GM19467 (cell line): ENCODE data around the gene NOP14.
"Not testable (repeated sequence)": the region's sequence is repeated elsewhere in the genome, so short reads cannot be mapped to it uniquely, and the experiment has no call there.

Experiments
- ATAC-seq: cut with Tn5 transposase; IDR thresholded peaks from one replicate; pipeline ENCODE4 v1.9.1; 2021; ENCODE audit warnings: mild to moderate bottlenecking, moderate library complexity; ENCODE audit not compliant: unreplicated experiment

Gene NOP14

GRCh38 chr4:2918300-2918699 lies 44.9 kb downstream of the NOP14 start:
- not testable (repeated sequence) for ATAC-seq

GRCh38 chr4:2916696-2917095 lies 46.5 kb downstream of the NOP14 start:
- ATAC-seq: not testable (repeated sequence)

DNA sequence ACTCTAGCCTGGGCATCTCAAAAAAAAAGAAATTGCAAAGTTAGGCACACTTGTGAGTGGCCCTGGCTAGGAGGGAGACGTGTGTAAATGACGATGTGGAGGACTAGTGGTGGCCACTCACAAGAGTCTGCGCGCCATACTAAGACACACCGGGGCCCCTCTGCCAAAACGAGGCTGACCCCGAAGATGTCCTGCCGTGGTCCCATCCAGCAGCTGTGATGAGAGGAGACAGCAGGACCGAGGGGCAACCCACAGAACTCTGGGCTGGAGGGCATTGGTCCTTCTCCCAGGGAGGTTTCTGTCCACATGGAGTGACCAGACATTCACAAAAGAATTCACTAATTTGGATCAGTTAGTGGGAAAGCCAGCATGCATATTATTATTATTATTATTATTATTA lies 47.4 kb downstream of the NOP14 start:
- ATAC-seq: no peak

DNA sequence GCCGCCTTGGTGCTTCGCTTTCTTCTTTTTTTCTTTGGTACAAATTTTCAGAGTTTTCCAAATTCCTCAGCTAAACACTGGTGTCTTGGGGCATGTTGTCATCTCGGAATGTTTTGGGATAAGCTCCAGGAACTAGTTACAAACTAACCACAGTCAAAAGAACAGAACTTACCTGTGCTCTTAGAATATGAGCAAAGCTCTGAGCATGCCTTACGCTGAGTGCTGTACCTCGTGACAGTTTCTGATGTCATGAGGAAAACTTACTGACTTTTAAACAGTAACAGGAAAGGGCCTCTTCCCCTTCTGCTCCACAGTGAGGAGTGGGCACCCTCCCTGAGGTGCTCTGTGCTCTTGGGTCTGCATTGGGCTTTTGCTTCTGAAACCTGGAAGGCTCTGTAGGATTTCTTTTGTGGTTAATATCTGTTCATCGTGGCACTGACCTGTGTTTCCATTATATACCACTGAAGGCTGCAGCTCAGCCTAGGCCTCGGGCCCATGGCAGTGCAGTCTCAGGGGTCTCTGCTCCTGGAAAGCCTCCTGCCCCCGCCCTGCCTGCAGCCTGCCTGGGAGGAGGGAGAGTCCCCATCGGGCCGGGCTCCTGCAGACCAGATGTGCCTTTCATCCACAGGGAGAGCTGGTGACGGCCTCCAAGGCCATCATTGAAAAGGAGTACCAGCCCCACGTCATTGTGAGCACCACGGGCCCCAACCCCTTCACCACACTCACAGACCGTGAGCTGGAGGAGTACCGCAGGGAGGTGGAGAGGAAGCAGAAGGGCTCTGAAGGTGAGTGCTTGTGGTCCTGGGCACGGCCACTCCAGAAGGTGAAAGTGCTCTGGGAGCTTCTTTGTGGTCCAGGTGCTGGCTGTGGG lies 48.7 kb downstream of the NOP14 start:
- no peak for ATAC-seq

GRCh38 chr4:2913168-2913567 lies 50.0 kb downstream of the NOP14 start:
- ATAC-seq: no peak

DNA sequence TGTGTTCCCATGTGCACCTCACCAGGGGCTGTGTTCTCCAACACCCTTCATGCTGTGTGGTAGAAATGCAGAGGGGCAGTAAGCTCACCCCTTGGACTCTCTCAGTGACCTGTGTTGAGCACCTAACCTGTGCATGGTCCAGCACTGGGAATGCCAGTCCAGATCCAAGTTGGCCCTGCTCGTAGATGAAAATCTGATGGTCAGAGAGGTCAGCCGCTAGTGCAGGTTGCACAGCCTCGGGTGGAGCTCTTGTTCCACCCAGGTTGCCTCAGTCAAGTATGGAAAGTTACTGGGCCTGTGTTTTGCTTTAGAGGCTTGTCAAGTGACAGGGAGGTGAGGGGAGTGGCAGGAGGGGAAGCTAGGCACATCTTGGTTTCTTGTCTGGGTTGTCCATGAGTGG lies 51.3 kb downstream of the NOP14 start:
- ATAC-seq: no peak

DNA sequence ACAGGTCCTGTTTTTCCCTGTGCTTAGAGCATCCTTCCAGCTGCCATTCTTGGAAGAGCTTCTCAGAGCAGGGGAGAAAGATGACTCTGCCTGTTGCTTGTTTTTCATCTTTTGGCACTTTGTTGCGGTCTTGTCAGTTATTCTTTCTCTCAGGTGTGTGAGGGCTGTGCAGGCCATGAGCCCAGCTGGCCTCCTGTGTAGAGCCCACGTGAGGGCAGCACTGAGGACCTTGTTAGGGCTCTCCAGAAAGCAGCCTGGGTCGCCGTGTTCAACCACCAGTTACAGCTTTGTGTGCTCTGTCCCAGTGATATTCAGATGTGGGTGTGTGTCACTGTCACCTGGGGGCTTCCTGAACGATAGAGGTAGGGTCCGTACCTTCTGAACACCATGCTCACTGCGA lies 52.8 kb downstream of the NOP14 start:
- ATAC-seq: no peak

DNA sequence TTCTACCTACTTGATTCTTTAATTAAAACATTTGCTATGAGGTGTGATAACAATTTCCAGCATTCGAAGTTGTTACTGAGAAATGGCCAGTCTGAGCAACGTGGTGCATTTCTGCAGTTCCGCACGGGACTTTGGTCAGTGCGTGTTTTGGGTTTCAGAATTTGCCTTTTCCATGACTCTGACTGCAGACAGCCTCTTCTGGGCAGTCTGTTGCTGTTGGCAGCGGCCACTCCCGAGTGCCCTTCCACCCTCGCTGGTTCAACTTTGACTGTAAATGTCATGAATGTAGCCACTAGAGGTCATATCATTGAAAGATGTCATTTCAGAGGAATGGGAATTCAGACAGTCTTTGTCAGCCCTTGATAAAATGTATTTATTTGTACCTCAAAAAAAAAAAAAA lies 53.6 kb downstream of the NOP14 start:
- no peak for ATAC-seq

- ATAC-seq: no peak
These were observed 54.5 kb downstream of the NOP14 start for GRCh38 chr4:2908686-2909085.

DNA sequence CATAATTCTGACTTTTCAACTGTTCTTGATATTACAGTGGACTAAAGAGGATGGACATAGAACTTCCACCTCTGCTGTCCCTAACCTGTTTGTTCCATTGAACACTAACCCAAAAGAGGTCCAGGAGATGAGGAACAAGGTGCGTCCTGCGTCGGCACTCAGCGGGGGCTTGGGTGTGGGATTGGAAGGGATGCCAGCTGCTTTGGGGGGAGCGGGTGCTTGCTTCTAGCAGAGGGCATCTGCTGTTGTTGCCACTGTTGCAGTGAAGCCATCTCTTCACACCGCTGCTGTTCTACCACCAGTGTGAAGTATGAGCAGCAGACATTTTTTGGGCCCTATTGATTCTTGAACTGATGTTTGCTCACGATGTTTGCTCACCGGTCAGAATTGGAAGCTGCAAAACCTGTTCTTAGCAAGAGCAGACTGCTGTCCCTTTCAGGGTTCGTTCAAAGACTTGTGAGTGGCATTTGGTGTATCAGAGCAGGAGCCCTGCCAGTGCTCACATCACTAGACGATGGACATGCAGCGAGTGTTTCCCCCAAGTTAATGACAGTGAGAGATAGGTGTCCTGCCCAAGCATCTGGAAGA lies 55.4 kb downstream of the NOP14 start:
- no peak for ATAC-seq

DNA sequence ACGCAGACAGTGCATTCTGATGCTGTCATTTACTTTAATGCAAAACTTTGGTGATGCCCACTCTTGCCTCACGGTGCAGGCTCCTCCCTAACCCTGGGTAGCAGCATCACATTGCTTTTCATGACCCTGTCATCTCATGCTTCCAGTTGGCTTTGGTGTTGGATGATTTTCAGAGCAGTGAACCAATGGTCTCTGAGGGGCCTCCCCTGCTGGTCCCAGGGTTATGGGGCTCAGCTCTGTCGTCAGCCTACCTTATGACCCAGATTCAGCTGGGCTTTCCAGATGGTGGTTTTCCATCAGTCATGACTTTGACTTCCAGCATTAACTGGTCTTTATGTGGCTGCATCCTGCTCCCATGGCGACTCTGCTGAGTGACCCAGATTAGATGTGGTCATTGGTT lies 56.0 kb downstream of the NOP14 start:
- no peak for ATAC-seq

DNA sequence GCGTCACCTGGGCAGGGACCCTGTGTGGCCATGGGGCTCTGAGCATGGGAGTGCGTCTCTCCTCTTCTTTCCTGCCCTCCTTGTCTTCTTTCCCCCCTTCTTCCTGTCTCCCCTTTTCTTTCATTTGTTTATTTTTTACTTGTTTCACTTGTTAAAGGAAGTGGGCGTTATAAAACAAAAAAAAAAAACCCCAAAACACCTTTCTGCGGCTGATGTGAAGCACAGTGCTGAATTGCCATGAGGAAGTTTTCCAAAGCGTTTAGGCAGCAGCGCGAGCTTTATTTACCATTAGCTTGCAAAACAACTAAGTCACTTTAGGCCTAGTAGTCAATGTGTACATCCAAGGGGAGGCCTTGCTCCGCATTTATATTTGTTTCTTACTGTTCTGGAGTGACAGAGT lies 57.0 kb downstream of the NOP14 start:
- ATAC-seq: no peak

DNA sequence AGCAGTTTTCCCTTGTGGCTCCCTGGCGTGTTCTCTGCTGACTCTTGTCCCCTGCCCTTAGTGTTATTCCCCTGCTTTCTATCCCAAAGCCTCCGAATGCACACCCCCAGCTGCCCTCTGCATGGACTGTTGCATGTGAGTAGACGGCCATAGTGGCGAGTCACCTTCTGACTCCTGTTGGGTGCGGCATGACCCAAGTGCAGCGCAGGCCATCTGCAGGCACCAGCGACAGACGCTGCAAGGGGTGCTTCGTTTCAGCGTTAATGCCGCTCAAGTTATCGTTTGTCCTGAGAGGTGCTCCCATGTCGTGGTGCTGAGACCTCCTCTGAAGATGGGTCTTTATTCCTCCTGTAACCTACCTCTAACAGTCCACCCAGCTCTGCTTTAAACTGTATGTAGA lies 57.7 kb downstream of the NOP14 start:
- ATAC-seq: no peak

GRCh38 chr4:2902126-2902525 lies 61.1 kb downstream of the NOP14 start:
- no peak for ATAC-seq

DNA sequence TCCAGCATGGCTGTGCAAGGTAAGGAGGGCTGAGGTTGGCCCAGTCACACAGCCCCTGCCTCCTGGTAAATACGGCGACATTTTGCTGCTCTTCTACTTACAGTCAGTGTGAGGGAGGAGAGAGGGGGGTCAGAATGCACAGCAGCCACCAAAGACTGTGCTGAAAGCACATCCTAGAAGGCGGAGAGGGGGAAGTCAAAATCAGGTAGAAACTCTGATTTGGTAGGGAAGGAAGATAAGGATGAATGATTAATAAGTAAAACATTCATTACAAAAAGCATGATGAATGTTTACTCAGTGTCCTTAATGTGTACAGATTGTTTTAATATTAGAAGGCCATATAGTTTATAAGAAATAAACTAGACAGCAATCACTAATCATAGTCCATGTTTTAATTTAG lies 62.0 kb downstream of the NOP14 start:
- ATAC-seq: no peak

DNA sequence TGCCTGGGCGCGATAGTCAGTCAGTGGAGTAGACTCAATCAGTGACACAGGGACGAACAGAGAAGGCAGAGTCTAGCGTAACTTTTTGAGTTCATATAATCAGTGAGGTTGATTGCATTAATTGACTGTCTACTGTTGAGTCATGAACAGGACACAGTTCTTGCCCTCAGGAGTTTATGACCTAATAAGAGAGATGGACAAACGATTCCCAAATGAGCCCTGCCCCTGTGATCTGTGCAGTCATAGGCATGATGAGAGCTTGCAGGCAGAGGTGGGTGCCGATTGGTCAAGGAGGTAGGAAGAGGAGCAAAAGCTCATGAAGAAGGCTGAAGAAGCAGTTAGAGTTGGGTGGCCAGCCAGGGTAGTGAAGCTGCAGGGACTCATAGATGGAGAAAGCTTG lies 62.5 kb downstream of the NOP14 start:
- ATAC-seq: no peak

- no peak for ATAC-seq
These were observed 65.2 kb downstream of the NOP14 start for GRCh38 chr4:2898001-2898400.

- no peak for ATAC-seq
These were observed 69.4 kb downstream of the NOP14 start for GRCh38 chr4:2893772-2894171.

DNA sequence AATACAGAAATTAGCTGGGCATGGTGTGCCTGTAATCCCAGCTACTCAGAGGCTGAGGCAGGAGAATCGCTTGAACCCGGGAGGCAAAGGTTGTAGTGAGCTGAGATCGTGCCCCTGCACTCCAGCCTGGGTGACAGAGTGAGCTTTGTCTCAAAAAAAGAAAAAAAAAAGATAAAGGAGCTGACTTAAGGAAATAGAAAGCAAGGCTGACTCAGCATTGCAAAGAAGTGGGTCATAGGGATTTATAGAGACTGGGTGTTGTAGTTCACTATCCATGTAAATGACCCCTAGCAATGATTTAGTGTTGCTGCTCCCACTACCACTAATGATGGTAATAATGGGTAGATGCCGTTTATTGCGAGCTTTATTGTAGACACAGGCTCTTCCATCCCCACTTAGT lies 71.9 kb downstream of the NOP14 start:
- ATAC-seq: no peak

DNA sequence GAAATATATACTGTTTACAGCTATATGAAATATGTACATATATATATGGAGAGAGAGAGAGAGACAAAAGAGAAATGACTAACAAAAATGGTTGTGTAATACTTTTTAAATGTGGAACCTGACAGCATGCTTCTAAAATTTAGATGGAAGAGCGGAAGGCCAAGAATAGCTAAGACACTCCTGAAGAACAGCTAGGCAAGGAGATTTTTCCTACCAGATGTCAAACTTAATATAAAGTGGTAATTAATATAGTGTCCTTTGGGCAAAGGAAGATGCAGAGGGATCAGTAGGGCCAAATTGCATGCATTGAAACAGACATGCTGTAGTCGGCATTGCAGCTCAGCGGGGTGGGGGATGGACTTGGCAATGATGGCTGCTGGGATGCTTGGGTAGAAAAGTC lies 74.3 kb downstream of the NOP14 start:
- no peak for ATAC-seq
